ENCODE measurements around the gene SERHL2. TPM values are rescaled to one million over a fixed set of nuclear protein-coding genes. Genes with fewer than 3 reads are reported as not detected.
"Not testable (repeated sequence)": the region's sequence is repeated elsewhere in the genome, so short reads cannot be mapped to it uniquely, and the experiment has no call there.

The SERHL2 gene
- total RNA-seq, 1 experiment from 2014 or later = 0.75 TPM

GRCh38 chr22:42511401-42511891 is 42.3 kb upstream of the SERHL2 start:
- Mint-ChIP-seq H3K4me3 (ENCODE audit: unreplicated experiment) (no peak overlapping the region), H3K36me3 (ENCODE audit: insufficient read depth, unreplicated experiment) (peaks cover 35% of the 10 kb centered on the region), H3K4me1 (ENCODE audit: insufficient read depth, unreplicated experiment) (no peaks in the 10 kb centered on the region), H3K27ac (ENCODE audit: low read depth, unreplicated experiment) (peak overlapping the region; percentile 29), H3K27me3 (ENCODE audit: insufficient read depth, unreplicated experiment) (no peaks in the 10 kb centered on the region), H3K9me3 (ENCODE audit: unreplicated experiment) (no peaks in the 10 kb centered on the region)
- ChIA-PET POLR2A (interaction anchor here (0.6 to 1.4 kb wide), 2 partner anchors 41 to 1231 kb away, joined by 3 read pairs; no protein-coding TSS in a partner anchor), CTCF (no interaction called here)
- BruUV-seq (replicated peaks) = no TSS peak
- no peak for DNase-seq (ENCODE audit: unreplicated experiment)
- intact Hi-C loops (cut with micrococcal nuclease) = no loop called here
- TF ChIP-seq CTCF (IDR thresholded peaks at IDR 0.05; ENCODE audit: unreplicated experiment) = no peak

- H3K27me3 Mint-ChIP-seq (ENCODE audit: insufficient read depth, unreplicated experiment); H3K9me3 Mint-ChIP-seq (ENCODE audit: unreplicated experiment); CTCF ChIA-PET; H3K27ac Mint-ChIP-seq (ENCODE audit: low read depth, unreplicated experiment); H3K4me1 Mint-ChIP-seq (ENCODE audit: insufficient read depth, unreplicated experiment); DNase-seq (ENCODE audit: unreplicated experiment); H3K4me3 Mint-ChIP-seq (ENCODE audit: unreplicated experiment); intact Hi-C loops (cut with micrococcal nuclease): not testable (repeated sequence)
- POLR2A ChIA-PET = interaction anchor here (1.4 kb wide), 1 partner anchor 40 kb away, joined by 3 read pairs; no protein-coding TSS in a partner anchor
- H3K36me3 Mint-ChIP-seq (ENCODE audit: insufficient read depth, unreplicated experiment) = peaks cover 39% of the 10 kb centered on the region
- TSS peak; percentile 1 for BruUV-seq (replicated peaks)
Observed at GRCh38 chr22:42512273-42512990, 41.3 kb upstream of the SERHL2 start.

- DNase-seq (ENCODE audit: unreplicated experiment); BruUV-seq (replicated peaks); POLR2A ChIA-PET; intact Hi-C loops (cut with micrococcal nuclease); H3K27me3 Mint-ChIP-seq (ENCODE audit: insufficient read depth, unreplicated experiment); H3K4me1 Mint-ChIP-seq (ENCODE audit: insufficient read depth, unreplicated experiment); H3K4me3 Mint-ChIP-seq (ENCODE audit: unreplicated experiment); H3K9me3 Mint-ChIP-seq (ENCODE audit: unreplicated experiment); H3K27ac Mint-ChIP-seq (ENCODE audit: low read depth, unreplicated experiment): not testable (repeated sequence)
- H3K36me3 Mint-ChIP-seq (ENCODE audit: insufficient read depth, unreplicated experiment) = peaks cover 36% of the 10 kb centered on the region
- CTCF ChIA-PET = interaction anchor here (0.6 kb wide), 1 partner anchor 102 kb away, joined by 3 read pairs; no protein-coding TSS in a partner anchor
Observed at GRCh38 chr22:42514331-42514730, 39.4 kb upstream of the SERHL2 start.

- peaks cover 28% of the 10 kb centered on the region for H3K36me3 Mint-ChIP-seq (ENCODE audit: insufficient read depth, unreplicated experiment)
- DNase-seq (ENCODE audit: unreplicated experiment); H3K27me3 Mint-ChIP-seq (ENCODE audit: insufficient read depth, unreplicated experiment); H3K27ac Mint-ChIP-seq (ENCODE audit: low read depth, unreplicated experiment); H3K4me3 Mint-ChIP-seq (ENCODE audit: unreplicated experiment); H3K9me3 Mint-ChIP-seq (ENCODE audit: unreplicated experiment); CTCF ChIA-PET; H3K4me1 Mint-ChIP-seq (ENCODE audit: insufficient read depth, unreplicated experiment); intact Hi-C loops (cut with micrococcal nuclease); BruUV-seq (replicated peaks): not testable (repeated sequence)
- POLR2A ChIA-PET = interaction anchor here (0.6 kb wide), 1 partner anchor 46 kb away, joined by 4 read pairs; no protein-coding TSS in a partner anchor
Observed at GRCh38 chr22:42515304-42515703, 38.5 kb upstream of the SERHL2 start.

- H3K4me3 Mint-ChIP-seq (ENCODE audit: unreplicated experiment) = no peak overlapping the region
- no peaks in the 10 kb centered on the region for H3K9me3 Mint-ChIP-seq (ENCODE audit: unreplicated experiment)
- peaks cover 6% of the 10 kb centered on the region for H3K4me1 Mint-ChIP-seq (ENCODE audit: insufficient read depth, unreplicated experiment)
- no peak for TF ChIP-seq CTCF (IDR thresholded peaks at IDR 0.05; ENCODE audit: unreplicated experiment)
- CTCF ChIA-PET = no interaction called here
- intact Hi-C loops (cut with micrococcal nuclease) = no loop called here
- POLR2A ChIA-PET = interaction anchor here (0.6 kb wide), 1 partner anchor 45 kb away, joined by 4 read pairs; no protein-coding TSS in a partner anchor
- peaks cover 23% of the 10 kb centered on the region for H3K36me3 Mint-ChIP-seq (ENCODE audit: insufficient read depth, unreplicated experiment)
- no peak for DNase-seq (ENCODE audit: unreplicated experiment)
- H3K27ac Mint-ChIP-seq (ENCODE audit: low read depth, unreplicated experiment) = no peak overlapping the region
- no peaks in the 10 kb centered on the region for H3K27me3 Mint-ChIP-seq (ENCODE audit: insufficient read depth, unreplicated experiment)
- BruUV-seq (replicated peaks) = no TSS peak
Observed at GRCh38 chr22:42515896-42516295, 37.9 kb upstream of the SERHL2 start.

GRCh38 chr22:42517103-42517502 is 36.7 kb upstream of the SERHL2 start:
- H3K27me3 Mint-ChIP-seq (ENCODE audit: insufficient read depth, unreplicated experiment); H3K4me3 Mint-ChIP-seq (ENCODE audit: unreplicated experiment); H3K9me3 Mint-ChIP-seq (ENCODE audit: unreplicated experiment); H3K4me1 Mint-ChIP-seq (ENCODE audit: insufficient read depth, unreplicated experiment); DNase-seq (ENCODE audit: unreplicated experiment); POLR2A ChIA-PET; intact Hi-C loops (cut with micrococcal nuclease); H3K27ac Mint-ChIP-seq (ENCODE audit: low read depth, unreplicated experiment); CTCF ChIA-PET; BruUV-seq (replicated peaks): not testable (repeated sequence)
- peaks cover 19% of the 10 kb centered on the region for H3K36me3 Mint-ChIP-seq (ENCODE audit: insufficient read depth, unreplicated experiment)

- intact Hi-C loops (cut with micrococcal nuclease); H3K27me3 Mint-ChIP-seq (ENCODE audit: insufficient read depth, unreplicated experiment); POLR2A ChIA-PET; DNase-seq (ENCODE audit: unreplicated experiment); H3K9me3 Mint-ChIP-seq (ENCODE audit: unreplicated experiment); H3K4me1 Mint-ChIP-seq (ENCODE audit: insufficient read depth, unreplicated experiment): not testable (repeated sequence)
- Mint-ChIP-seq H3K36me3 (ENCODE audit: insufficient read depth, unreplicated experiment) (peaks cover 19% of the 10 kb centered on the region), H3K27ac (ENCODE audit: low read depth, unreplicated experiment) (peak overlapping the region; percentile 95), H3K4me3 (ENCODE audit: unreplicated experiment) (peak overlapping the region; percentile 97)
- CTCF ChIA-PET = interaction anchor here (0.6 kb wide), 1 partner anchor 47 kb away, joined by 3 read pairs; no protein-coding TSS in a partner anchor
- BruUV-seq (replicated peaks) = TSS peak; percentile 52
Observed at GRCh38 chr22:42518638-42519524, 34.9 kb upstream of the SERHL2 start.

Measured in MCF 10A (cell line).